Measurements from ENCODE around the gene FOLR3.
A peak's percentile ranks its signal among the peaks of the same experiment; 100 is the strongest.

Gene FOLR3

GRCh38 chr11:72102946-72103753, 32.4 kb upstream of the FOLR3 start, which contains the start of gene LAMTOR1:
LAMTOR1 (minus strand) TSS chr11:72103297; CDS start chr11:72103224, 73 bp downstream.
- H3K27ac ChIP-seq: peak within 1 kb of the TSS; percentile 98
- TF ChIP-seq CTCF (conservative IDR thresholded peaks at IDR 0.05): peak; percentile 56

DNA sequence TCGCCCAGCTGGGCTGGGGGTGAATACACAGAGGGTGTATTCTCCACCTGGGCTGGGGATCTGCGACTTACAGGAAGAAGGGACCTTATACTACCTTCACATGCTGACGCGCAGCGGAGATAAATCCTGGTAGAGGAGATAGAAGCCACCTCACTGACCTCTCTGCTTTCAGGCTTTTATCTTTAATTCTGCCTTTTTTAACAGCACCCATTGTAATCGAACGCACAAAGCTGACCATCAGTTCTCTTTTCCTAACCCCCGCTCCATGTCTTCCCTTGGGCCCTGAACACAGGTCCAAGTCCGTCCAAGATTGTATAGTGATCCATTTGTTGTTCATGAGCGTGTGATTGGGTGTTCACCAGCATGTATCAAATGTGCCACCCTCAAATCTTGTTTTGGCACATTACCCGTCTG, 31.8 kb upstream of the FOLR3 start:
- peak overlapping the region; percentile 98 for H3K27ac ChIP-seq
- TF ChIP-seq CTCF (conservative IDR thresholded peaks at IDR 0.05): no peak

DNA sequence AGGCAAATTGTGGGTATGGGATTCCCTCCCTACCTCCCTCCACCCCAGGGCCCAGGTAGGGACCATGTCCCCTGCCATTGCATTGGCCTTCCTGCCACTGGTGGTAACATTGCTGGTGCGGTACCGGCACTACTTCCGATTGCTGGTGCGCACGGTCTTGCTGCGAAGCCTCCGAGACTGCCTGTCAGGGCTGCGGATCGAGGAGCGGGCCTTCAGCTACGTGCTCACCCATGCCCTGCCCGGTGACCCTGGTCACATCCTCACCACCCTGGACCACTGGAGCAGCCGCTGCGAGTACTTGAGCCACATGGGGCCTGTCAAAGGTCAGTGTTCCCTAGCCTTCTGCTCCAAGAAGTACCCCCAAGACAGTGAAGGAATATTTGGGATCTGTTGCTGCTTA, 29.6 kb upstream of the FOLR3 start, which contains the start of gene TOMT:
TSS of gene TOMT (plus strand) at position 37 of the 400 bp plus-strand sequence. CDS start at position 65, 28 bp downstream.
- TF ChIP-seq CTCF (conservative IDR thresholded peaks at IDR 0.05): no peak
- H3K27ac ChIP-seq: peak within 1 kb of the TSS; percentile 98; the same call in 1 of the 2 replicates

DNA sequence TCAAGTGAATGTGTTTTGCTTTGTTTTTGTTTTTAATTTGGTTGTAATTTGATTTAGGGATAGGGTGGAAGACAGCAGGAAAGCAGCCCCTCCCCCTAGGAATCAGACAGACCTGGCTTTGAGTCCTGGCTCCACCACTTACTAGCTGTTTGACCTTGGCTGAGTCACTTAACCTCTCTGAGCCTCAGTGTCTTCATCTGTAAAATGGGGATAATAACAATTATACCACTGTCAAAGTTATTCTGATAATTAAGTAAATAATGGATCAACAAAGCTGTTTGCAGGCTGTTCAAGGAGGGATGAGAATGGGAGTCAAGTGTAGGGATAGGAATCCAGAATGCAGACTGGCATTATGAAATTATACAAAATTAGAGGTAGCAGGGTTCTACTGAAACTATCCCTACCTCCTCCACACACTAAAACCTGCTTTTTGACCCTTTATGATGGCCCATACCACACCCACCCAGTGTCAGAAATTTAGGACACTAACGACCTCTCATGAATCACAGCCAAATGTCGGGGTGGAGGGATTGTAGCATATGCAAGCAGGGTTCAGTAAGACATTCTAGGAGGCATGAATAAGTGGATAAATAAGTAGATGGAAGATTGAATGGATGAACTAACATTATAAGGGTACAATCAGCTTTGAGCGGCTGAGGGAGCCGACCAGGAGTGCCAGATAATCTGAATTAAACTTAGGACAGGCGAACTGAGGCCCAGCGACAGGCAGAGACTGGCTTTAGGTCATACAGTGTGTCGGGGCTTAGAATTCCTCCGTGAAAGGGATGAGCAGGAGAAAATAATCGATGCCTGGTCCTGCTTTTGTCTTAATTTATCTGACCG, 24.0 kb upstream of the FOLR3 start:
- H3K27ac ChIP-seq: peak overlapping the region; percentile 99
- TF ChIP-seq CTCF (conservative IDR thresholded peaks at IDR 0.05): no peak

DNA sequence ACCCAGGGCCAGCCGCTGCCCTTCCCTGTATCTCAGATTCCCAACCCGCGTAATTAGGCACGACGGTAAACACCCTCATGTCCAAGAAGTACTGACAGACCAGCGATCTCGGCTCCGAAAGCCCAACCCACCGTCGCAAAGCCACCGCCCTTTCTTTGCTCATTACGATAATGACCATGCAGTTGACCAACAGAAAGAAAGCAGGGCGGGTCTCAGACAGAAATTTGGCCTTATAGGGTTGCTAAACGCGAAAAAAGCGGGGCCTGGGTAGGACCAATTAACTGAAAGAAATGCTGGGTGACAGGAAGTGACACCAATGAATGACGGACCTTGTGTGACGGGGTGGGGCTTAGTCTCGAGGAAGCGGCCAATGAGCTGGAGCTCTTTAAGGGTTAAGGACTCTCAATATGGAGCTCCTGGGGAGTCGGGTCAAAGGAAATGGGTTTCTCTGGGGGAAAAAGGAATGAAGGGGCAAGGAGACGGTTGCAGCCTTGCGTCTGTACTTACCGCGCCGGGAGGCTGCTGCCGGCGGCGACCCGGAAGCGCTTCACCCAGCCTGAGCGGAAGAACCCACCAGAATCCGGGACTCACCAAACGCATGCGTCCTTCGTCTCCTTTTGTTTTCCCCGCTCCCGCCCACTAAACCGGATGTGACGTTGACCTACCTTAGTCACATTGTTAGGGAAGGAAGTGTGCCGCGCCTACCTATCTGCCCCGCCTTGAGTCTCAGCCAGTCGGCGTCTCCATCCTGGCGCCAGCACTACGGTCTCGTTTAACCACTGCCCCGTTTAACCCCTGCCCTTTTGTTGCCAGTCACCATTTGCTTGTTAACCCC, 23.2 kb upstream of the FOLR3 start, which contains the start of gene ANAPC15:
TSS of gene ANAPC15 (minus strand) at position 553 of the 835 bp plus-strand sequence. CDS start 1,419 bp downstream, outside the sequence.
- peak within 1 kb of the TSS; percentile 99 for H3K27ac ChIP-seq
- TF ChIP-seq CTCF (conservative IDR thresholded peaks at IDR 0.05): no peak

- TF ChIP-seq CTCF (conservative IDR thresholded peaks at IDR 0.05): no peak
Observed at GRCh38 chr11:72112978-72113808, 22.3 kb upstream of the FOLR3 start.

More at GRCh38 chr11:72112978-72113808, 22.3 kb upstream of the FOLR3 start:
- H3K27ac ChIP-seq: peak overlapping the region; percentile 99

Measured in VCaP (cell line).